Natural killer cell treated with Interleukin-12 subunit alpha and Interleukin-12 subunit beta and Interleukin-15 and Interleukin-18, amount 100 ng/mL, for 72 hours (primary cell): Measurements from ENCODE around the gene KCND2. TPM values are rescaled to one million over a fixed set of nuclear protein-coding genes. Genes with fewer than 3 reads are reported as not detected.

Experiments used
- ATAC-seq, 2 donors: fragments of 150-1000 bp; cut with Tn5 transposase in 1 of 2; sonication (Bioruptor Pico), chemical (Tn5 transposase) in 1 of 2; 2 replicates each; pipeline ENCODE4 v1.10.0; 2021
- DNase-seq: peaks from one replicate; pipeline ENCODE4 v3.0.0; 2022; ENCODE audit warnings: low spot score
- H3K27ac Mint-ChIP-seq, 2 donors: 1 replicate in 1 of 2; 2 replicates in 1 of 2; pipeline ENCODE4 v1.8.0; 2022; ENCODE audit warnings: mixed read lengths in 2 of 2, mild to moderate bottlenecking in 1 of 2, moderate library complexity in 1 of 2
- H3K27me3 Mint-ChIP-seq, 2 donors: 1 replicate in 1 of 2; 2 replicates in 1 of 2; pipeline ENCODE4 v1.8.0; 2022; ENCODE audit warnings: mixed read lengths in 2 of 2
- H3K36me3 Mint-ChIP-seq: one replicate; pipeline ENCODE4 v1.8.0; 2022; ENCODE audit warnings: mixed read lengths
- H3K4me1 Mint-ChIP-seq, 2 donors: 1 replicate in 1 of 2; 2 replicates in 1 of 2; pipeline ENCODE4 v1.8.0; 2022; ENCODE audit warnings: low read depth in 2 of 2, mixed read lengths in 2 of 2, mild to moderate bottlenecking in 1 of 2
- H3K4me3 Mint-ChIP-seq: one replicate; pipeline ENCODE4 v1.8.0; 2022; ENCODE audit warnings: mixed read lengths
- H3K9me3 Mint-ChIP-seq: 2 replicates; pipeline ENCODE4 v1.8.0; 2022; ENCODE audit warnings: mixed read lengths
- total RNA-seq, 2 donors: library from RNA; stranded (reverse); gene quantifications; one replicate each; pipeline ENCODE4 v1.2.3, GENCODE V29; 2022

The KCND2 gene
- total RNA-seq, 2 donors from 2014 or later: not detected

GRCh38 chr7:120274899-120275298 lies 1.9 kb downstream of the KCND2 start:
- Mint-ChIP-seq H3K27ac (no peak overlapping the region), H3K4me3 (no peak overlapping the region), H3K9me3 (no peaks in the 10 kb centered on the region), H3K36me3 (no peaks in the 10 kb centered on the region), H3K27me3 (peaks cover 6% of the 10 kb centered on the region in 2 donors), H3K4me1 (no peaks in the 10 kb centered on the region)
- DNase-seq: no peak
- ATAC-seq: no peak

- no peaks in the 10 kb centered on the region for H3K36me3 Mint-ChIP-seq
- no peaks in the 10 kb centered on the region for H3K4me1 Mint-ChIP-seq
- no peak overlapping the region for H3K27ac Mint-ChIP-seq
- no peak overlapping the region for H3K4me3 Mint-ChIP-seq
- ATAC-seq (no peak), DNase-seq (no peak)
- peaks cover 6% of the 10 kb centered on the region in 2 donors for H3K27me3 Mint-ChIP-seq
- H3K9me3 Mint-ChIP-seq: no peaks in the 10 kb centered on the region
Measured at GRCh38 chr7:120276720-120277119, 3.7 kb downstream of the KCND2 start.

GRCh38 chr7:120278773-120279172 lies 5.8 kb downstream of the KCND2 start:
- H3K4me3 Mint-ChIP-seq: no peak overlapping the region
- peaks cover 0 to 3% of the 10 kb centered on the region in 2 donors for H3K27me3 Mint-ChIP-seq
- H3K27ac Mint-ChIP-seq: no peak overlapping the region
- ATAC-seq (no peak), DNase-seq (no peak)
- H3K4me1 Mint-ChIP-seq: no peaks in the 10 kb centered on the region
- H3K9me3 Mint-ChIP-seq: peaks cover 8% of the 10 kb centered on the region
- H3K36me3 Mint-ChIP-seq: no peaks in the 10 kb centered on the region

- H3K4me1 Mint-ChIP-seq: no peaks in the 10 kb centered on the region
- no peak overlapping the region for H3K27ac Mint-ChIP-seq
- no peaks in the 10 kb centered on the region for H3K36me3 Mint-ChIP-seq
- ATAC-seq (no peak), DNase-seq (no peak)
- peaks cover 8% of the 10 kb centered on the region for H3K9me3 Mint-ChIP-seq
- H3K4me3 Mint-ChIP-seq: no peak overlapping the region
- H3K27me3 Mint-ChIP-seq: no peaks in the 10 kb centered on the region
Measured at GRCh38 chr7:120280743-120281142, 7.8 kb downstream of the KCND2 start.

GRCh38 chr7:120293027-120293426 lies 20.1 kb downstream of the KCND2 start:
- H3K36me3 Mint-ChIP-seq: no peaks in the 10 kb centered on the region
- DNase-seq (no peak), ATAC-seq (no peak)
- no peak overlapping the region for H3K27ac Mint-ChIP-seq
- no peak overlapping the region for H3K4me3 Mint-ChIP-seq
- peaks cover 8% of the 10 kb centered on the region for H3K9me3 Mint-ChIP-seq
- no peaks in the 10 kb centered on the region for H3K27me3 Mint-ChIP-seq
- no peaks in the 10 kb centered on the region for H3K4me1 Mint-ChIP-seq

- no peak overlapping the region for H3K27ac Mint-ChIP-seq
- no peak overlapping the region for H3K4me3 Mint-ChIP-seq
- H3K9me3 Mint-ChIP-seq: peaks cover 3% of the 10 kb centered on the region
- no peaks in the 10 kb centered on the region for H3K27me3 Mint-ChIP-seq
- H3K4me1 Mint-ChIP-seq: no peaks in the 10 kb centered on the region
- no peak for DNase-seq
- ATAC-seq: no peak
- no peaks in the 10 kb centered on the region for H3K36me3 Mint-ChIP-seq
Measured at GRCh38 chr7:120302190-120302589, 29.2 kb downstream of the KCND2 start.

- no peak for ATAC-seq
- no peak for DNase-seq
- Mint-ChIP-seq H3K4me1 (no peaks in the 10 kb centered on the region), H3K4me3 (no peak overlapping the region), H3K27ac (no peak overlapping the region), H3K27me3 (no peaks in the 10 kb centered on the region), H3K9me3 (peaks cover 3% of the 10 kb centered on the region), H3K36me3 (no peaks in the 10 kb centered on the region)
Measured at GRCh38 chr7:120303105-120303504, 30.1 kb downstream of the KCND2 start.

- Mint-ChIP-seq H3K27me3 (no peaks in the 10 kb centered on the region), H3K9me3 (peaks cover 3% of the 10 kb centered on the region), H3K4me3 (no peak overlapping the region), H3K4me1 (no peaks in the 10 kb centered on the region), H3K36me3 (no peaks in the 10 kb centered on the region), H3K27ac (no peak overlapping the region)
- no peak for DNase-seq
- no peak for ATAC-seq
Measured at GRCh38 chr7:120304674-120305073, 31.7 kb downstream of the KCND2 start.

- no peaks in the 10 kb centered on the region for H3K27me3 Mint-ChIP-seq
- H3K4me1 Mint-ChIP-seq: no peaks in the 10 kb centered on the region
- no peak overlapping the region for H3K27ac Mint-ChIP-seq
- no peaks in the 10 kb centered on the region for H3K36me3 Mint-ChIP-seq
- ATAC-seq (no peak), DNase-seq (no peak)
- no peak overlapping the region for H3K4me3 Mint-ChIP-seq
- H3K9me3 Mint-ChIP-seq: peaks cover 3% of the 10 kb centered on the region
Measured at GRCh38 chr7:120307991-120308545, 35.1 kb downstream of the KCND2 start.

- Mint-ChIP-seq H3K4me3 (no peak overlapping the region), H3K27me3 (no peaks in the 10 kb centered on the region), H3K9me3 (peaks cover 3% of the 10 kb centered on the region), H3K4me1 (no peaks in the 10 kb centered on the region), H3K27ac (no peak overlapping the region), H3K36me3 (no peaks in the 10 kb centered on the region)
- ATAC-seq (no peak), DNase-seq (no peak)
Measured at GRCh38 chr7:120311028-120311788, 38.2 kb downstream of the KCND2 start.

GRCh38 chr7:120320218-120320961 lies 47.4 kb downstream of the KCND2 start:
- Mint-ChIP-seq H3K9me3 (peaks cover 3% of the 10 kb centered on the region), H3K27me3 (no peaks in the 10 kb centered on the region), H3K4me1 (no peaks in the 10 kb centered on the region), H3K36me3 (no peaks in the 10 kb centered on the region), H3K4me3 (no peak overlapping the region), H3K27ac (no peak overlapping the region)
- no peak for ATAC-seq
- DNase-seq: no peak

GRCh38 chr7:120327054-120327453 lies 54.1 kb downstream of the KCND2 start:
- Mint-ChIP-seq H3K4me3 (no peak overlapping the region), H3K27ac (no peak overlapping the region), H3K4me1 (no peaks in the 10 kb centered on the region), H3K9me3 (peaks cover 10% of the 10 kb centered on the region), H3K27me3 (no peaks in the 10 kb centered on the region), H3K36me3 (no peaks in the 10 kb centered on the region)
- DNase-seq (no peak), ATAC-seq (no peak)

- Mint-ChIP-seq H3K4me1 (no peaks in the 10 kb centered on the region), H3K27ac (no peak overlapping the region), H3K9me3 (peaks cover 7% of the 10 kb centered on the region), H3K4me3 (no peak overlapping the region), H3K36me3 (no peaks in the 10 kb centered on the region), H3K27me3 (no peaks in the 10 kb centered on the region)
- ATAC-seq: no peak
- DNase-seq: no peak
Measured at GRCh38 chr7:120332433-120332832, 59.5 kb downstream of the KCND2 start.

GRCh38 chr7:120334475-120334874 lies 61.5 kb downstream of the KCND2 start:
- Mint-ChIP-seq H3K27me3 (no peaks in the 10 kb centered on the region), H3K36me3 (no peaks in the 10 kb centered on the region), H3K27ac (no peak overlapping the region), H3K4me1 (no peaks in the 10 kb centered on the region), H3K9me3 (peaks cover 4% of the 10 kb centered on the region), H3K4me3 (no peak overlapping the region)
- DNase-seq (no peak), ATAC-seq (no peak)
